GM18511 (cell line): ENCODE data around the gene CAPN13.

ENCODE experiments used
- ATAC-seq: cut with Tn5 transposase; IDR thresholded peaks from one replicate; pipeline ENCODE4 v1.9.1; 2021; ENCODE audit warnings: mild to moderate bottlenecking, moderate library complexity; ENCODE audit not compliant: unreplicated experiment

The CAPN13 gene

GRCh38 chr2:30764021-30764800 is 43.0 kb downstream of the CAPN13 start:
- no peak for ATAC-seq

DNA sequence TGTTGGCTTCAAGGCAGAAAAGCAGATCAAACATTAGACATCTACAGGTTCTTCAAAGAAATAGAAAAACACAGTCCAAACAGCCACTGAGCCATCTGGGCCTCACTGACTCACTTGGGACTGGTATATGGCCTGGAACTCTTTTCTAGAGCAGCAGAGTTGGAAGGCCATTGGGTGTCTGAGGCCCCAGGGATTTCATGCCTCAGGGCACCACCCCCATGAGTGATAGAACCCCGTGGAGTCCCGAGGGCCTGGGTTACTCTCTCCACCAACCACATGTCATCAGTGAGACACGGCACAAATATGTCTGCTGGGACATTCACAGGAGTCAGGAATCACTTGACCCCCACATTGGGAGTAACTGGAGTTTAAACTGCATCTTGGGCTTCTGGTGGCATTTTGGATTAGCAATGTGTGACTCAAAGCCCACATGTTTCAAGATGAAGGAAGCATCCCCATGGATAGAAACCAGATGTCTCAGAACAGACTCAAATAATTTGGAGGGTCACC is 44.0 kb downstream of the CAPN13 start:
- ATAC-seq: no peak

GRCh38 chr2:30761226-30761625 is 46.0 kb downstream of the CAPN13 start:
- no peak for ATAC-seq

- ATAC-seq: no peak
Observed at GRCh38 chr2:30759481-30759880, 47.8 kb downstream of the CAPN13 start.

GRCh38 chr2:30758191-30758651 is 49.0 kb downstream of the CAPN13 start:
- no peak for ATAC-seq

GRCh38 chr2:30757749-30758148 is 49.5 kb downstream of the CAPN13 start:
- no peak for ATAC-seq

- no peak for ATAC-seq
Observed at GRCh38 chr2:30756971-30757370, 50.3 kb downstream of the CAPN13 start.

- no peak for ATAC-seq
Observed at GRCh38 chr2:30756051-30756719, 51.1 kb downstream of the CAPN13 start.

DNA sequence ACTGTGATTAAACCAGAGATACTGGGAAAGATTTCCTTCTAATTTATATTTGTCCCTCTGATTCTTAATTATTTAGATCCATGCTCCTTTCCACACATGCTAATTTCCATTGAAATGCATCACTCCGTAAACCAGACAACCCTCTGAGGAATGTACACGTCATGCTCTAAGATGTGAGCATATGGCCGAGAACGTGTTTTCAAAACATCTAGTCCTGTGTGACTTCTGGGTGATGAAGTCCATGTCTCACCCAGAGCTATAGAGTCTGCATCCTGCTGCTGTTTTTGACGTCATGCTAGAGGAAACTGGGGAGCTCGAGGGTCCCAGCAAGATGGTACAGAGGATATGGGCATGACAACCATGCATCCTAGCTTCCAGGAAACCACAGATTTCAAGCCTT is 53.6 kb downstream of the CAPN13 start:
- ATAC-seq: no peak

GRCh38 chr2:30752811-30753210 is 54.4 kb downstream of the CAPN13 start:
- no peak for ATAC-seq

DNA sequence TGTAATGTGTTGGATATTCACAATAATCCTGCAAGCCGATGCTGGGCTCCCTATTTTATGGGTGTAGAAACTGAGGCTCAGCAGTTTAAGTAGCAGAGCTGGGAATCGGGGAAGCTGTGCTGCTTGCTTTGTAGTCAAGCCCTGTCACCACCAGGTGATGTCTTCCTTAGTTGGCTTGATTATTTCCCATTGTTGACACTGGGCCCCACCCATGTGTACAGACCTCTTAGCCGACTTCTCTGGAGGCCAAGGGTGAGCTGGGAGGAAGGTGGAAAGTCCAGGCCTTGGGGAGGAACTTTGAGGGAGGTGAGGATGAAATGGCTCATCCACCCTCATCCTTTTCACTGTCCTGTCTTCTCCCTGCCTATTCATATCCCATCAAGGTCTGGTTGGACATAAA is 60.0 kb downstream of the CAPN13 start:
- ATAC-seq: no peak

DNA sequence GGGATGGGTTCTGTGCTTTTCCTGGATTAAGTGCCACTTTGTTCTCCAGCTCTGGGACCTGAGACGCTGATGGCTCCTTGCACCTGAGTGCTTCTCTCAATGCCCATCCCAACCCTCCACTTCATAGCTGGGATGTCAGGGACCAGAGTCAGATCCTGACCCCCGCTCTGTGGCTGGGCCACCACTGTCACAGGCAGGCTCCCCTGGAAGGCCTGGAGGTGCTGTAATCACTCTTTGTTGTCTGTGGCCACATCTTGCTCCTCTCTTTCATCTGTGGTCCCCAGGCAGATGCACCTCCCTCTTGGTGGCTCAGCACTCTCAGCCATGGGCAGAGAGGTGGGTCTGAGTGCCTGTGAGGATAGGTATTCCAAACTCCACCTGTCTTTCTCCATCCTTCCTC is 62.4 kb downstream of the CAPN13 start:
- no peak for ATAC-seq

DNA sequence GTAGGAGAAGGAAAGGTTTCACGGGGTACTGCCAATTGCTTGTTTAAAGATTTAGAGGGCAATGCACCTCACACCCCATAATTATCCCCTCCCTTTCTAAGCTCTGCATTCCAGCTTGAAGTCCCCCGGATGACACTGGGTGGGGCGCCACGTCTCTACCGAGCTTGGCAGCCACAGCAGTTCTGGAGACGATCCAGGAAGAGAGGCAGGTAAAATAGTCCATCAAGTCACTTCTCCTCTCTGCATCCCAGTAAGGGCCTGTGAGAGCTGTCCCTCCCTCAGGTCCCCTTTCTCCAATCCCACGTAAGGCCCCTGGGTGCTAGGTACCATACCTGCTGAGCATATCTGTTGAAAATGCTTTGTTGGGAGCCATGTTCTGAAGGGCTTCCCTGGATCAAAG is 65.7 kb downstream of the CAPN13 start:
- ATAC-seq: no peak

DNA sequence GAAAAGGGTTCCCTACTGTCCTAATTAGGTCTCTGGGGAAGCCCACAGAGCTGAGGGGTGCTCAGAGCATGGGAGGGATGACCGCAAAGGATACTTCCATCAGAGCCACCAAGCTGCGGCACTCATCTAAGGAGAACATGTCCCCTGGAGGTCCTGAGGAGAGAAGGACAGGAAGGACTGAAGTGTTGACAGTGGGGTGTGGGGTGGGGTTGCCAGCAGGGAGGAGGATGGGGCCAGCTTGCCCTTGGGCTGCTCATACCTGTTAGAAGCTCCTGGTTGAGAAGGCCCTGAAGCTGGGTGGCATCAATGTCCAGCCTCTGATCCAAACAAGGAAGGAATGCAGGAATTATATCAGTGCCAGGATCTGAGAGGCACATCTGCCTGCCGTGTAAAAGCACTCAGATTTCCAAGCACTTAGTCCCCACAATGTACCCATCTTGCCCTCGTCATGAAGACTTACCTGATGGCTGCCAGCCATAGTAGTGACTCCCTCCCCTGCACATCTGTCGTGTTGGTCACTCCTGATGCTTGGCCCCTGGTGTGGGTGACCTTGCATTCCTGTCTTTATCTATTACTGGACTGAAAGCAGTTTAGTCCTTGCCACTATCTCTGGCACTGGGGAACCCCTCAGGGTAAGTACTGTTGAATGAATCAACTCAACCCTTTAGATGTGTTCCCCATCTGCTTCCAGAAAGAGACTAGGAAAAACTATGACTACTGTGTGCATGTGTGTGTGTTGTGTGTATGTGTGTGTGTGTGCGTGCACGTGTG is 68.9 kb downstream of the CAPN13 start:
- no peak for ATAC-seq

DNA sequence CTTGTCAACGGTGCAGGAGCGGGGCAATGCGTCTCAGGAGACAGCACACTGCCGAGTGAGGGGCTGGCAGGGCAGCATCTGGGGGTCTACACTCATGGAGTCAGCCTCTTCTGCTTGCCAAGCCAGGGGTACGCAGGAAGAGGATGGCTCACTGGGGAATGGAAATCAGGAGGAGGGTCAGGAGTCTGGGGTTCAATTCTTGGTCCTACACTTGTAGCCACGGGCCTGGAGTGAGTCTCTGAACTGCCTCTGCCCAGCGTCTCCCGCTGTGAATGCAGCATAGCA is 70.0 kb downstream of the CAPN13 start:
- ATAC-seq: no peak

- ATAC-seq: no peak
Observed at GRCh38 chr2:30736461-30737325, 70.6 kb downstream of the CAPN13 start.

DNA sequence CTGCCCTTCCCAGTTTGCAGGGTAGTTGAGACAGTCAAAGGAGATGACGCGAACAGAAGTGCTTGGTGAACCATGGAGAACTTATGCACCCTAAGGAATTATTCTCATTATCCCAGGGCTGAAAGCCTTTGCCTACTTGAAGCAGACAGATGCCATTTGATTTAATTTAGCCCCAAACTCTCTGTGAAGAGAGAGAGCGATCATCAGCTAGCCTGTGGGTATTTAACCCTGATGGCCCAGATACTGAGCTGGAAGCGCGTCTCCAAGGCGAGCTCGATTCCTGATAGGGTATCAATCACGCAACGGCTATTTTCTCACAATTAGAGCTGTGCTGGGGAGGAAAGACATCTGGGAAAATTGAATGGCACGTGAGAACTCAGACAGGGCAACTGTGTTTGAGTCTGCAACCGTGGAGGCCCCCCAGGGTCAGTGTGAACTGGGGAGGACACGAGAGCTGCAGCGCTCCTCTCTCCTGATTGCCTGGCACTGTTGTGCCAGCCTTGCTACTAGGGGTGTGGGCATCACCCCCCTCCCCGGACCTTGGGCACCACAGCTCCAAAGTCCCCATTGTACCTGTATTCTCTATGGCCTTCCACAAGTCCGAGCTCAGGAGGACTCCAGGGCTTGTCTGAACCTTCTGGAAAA is 73.2 kb downstream of the CAPN13 start:
- no peak for ATAC-seq

DNA sequence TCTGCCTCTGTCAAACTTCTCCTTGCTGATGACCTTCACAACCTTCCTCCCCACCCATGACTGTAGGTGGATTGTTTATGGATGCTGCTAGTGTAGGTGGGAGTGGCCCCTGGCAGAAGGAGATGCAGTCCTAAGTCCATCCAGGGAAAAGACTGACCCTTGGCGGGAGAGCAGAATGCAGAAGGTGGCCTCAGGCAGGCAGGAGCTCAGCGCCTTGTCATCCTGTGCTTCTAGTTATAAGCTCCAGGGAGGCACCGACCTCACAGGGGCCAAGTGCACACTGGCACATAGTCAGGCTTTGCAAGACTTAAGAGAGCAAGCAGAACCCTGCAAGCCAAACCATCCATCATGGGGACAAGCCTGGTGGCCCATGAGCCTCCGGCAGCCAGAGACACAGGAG is 74.4 kb downstream of the CAPN13 start:
- no peak for ATAC-seq

DNA sequence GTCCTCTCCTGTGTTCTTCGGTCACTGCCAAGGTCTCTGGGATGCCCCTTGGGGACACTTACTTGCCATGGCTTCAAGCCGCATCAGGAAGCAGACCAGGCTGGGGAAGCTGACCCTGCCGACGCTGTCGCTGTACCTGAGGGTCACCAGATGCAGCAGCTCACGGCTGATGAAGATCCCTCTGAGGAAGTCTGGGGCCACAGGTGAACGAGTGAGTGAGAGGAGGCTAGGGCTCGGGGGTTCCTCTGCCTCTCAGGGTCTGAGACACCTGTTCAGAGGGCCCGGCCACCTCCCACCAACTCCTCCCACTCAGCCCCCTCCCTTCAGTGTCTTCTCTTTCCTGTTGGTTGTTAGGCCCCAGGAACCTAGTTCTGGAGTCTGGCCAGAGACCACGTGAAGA is 74.9 kb downstream of the CAPN13 start:
- ATAC-seq: no peak

- ATAC-seq: no peak
Observed at GRCh38 chr2:30731706-30732105, 75.5 kb downstream of the CAPN13 start.
